Suppressor macrophage (primary cell): Measurements from ENCODE around the gene SCYL3.
"Not testable (repeated sequence)": the region's sequence is repeated elsewhere in the genome, so short reads cannot be mapped to it uniquely, and the experiment has no call there.

Experiments used
- DNase-seq, 4 experiments: peaks; one replicate each; pipeline ENCODE4 v3.0.0-alpha.2; 2020 to 2022

The SCYL3 gene

DNA sequence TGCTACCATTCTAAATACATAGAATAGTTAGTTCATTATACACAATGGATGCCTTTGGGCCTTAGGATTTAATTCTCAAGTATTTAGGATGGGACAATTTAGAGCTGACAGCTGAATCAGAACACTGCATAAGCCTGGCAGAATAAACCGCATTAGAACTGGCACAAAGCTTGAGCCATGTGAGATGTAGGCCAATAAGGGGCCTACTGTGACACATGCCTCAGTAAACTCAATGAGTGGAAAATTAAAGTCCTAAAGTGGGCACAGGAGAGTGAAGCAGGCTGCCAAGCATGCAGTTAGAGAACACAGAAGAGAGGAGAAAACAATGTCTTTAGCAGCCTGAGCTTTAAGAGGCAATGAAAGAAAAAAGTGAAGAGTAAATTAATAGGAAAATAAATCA, 24.3 kb downstream of the SCYL3 start:
- DNase-seq = no peak

DNA sequence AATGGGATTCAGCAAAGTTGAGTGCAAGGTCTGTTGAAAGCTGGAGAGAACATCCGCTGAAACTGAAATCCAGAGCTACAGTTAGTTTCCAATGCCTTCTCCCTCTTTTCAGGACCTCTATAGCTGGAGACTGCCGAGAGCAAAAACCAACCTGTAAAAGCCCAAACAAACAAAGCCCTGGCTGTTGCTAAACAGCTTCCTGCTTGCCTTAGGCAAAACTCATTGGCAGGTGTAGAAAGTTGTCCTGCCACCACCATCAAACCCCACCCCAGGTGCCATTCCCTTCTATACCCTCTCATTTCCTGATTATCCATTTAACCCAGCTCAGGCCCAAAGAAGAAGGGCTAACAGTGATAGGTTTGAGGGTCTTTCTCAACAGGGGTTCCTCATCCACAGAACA, 24.7 kb downstream of the SCYL3 start:
- no peak for DNase-seq

DNA sequence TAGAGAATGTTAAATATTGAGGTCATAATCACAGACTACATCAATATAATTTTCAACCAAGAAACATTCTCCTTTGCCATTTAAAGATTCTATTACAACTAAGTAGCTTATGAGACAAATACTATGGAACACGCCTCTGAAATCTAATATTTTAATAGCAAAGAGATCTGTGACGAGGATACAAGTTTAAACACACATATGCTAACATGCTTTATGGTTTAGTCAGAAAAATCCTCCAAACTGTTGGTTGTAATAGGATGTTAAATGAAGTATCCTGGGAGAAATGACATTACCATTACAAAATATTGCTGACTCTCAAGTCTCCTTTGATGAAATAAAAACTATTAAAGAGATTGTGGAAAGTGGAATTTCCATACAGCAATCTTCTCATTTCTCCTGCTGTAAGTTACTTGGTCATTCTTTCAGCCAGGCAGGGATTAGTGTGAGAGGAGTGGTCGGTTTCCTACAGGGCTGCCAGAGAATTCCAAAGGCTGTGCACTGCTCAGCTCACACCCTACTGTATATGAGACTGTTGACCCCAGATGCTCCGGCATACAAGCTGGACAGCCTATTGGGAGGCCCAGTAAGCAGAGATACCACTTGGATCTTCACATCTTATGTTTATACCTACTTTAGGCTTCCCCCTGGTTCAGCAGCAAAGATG, 26.6 kb downstream of the SCYL3 start:
- DNase-seq = no peak

GRCh38 chr1:169866577-169866976, 27.1 kb downstream of the SCYL3 start:
- DNase-seq = no peak

DNA sequence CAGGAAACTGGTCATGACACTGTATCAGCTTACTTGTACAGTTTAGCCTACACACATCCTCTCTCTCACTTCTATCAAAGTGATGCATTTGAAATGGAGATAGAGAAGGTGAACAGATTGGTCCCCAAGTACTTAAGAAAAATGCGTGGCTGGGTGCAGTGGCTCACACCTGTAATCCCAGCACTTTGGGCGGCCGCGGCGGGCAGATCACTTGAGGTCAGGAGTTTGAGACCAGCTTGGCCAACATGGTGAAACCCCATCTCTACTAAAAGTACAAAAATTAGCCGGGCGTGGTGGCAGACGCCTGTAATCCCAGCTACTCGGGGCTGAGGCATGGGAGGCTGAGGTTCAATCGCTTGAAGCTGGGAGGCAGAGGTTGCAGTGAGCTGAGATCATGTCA, 29.2 kb downstream of the SCYL3 start:
- not testable (repeated sequence) for DNase-seq

DNA sequence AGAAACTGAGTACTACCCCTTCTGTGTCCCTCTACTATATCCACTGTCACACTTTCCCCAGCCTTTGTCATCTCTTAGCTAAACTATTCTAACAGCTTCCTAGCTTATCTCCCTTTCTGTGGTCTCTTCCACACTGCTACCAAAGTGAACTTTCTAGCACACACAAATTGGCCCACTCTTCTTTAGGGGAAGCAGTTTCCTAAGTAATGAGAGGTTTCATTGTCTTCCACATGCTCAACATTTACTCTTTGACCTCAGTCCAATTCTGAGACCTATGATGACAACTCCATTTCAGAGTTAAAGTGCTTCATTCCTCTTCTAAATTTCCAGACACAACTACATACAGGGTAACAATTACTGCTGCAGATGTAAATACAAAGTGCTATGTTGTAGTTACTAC, 32.9 kb downstream of the SCYL3 start:
- no peak for DNase-seq

DNA sequence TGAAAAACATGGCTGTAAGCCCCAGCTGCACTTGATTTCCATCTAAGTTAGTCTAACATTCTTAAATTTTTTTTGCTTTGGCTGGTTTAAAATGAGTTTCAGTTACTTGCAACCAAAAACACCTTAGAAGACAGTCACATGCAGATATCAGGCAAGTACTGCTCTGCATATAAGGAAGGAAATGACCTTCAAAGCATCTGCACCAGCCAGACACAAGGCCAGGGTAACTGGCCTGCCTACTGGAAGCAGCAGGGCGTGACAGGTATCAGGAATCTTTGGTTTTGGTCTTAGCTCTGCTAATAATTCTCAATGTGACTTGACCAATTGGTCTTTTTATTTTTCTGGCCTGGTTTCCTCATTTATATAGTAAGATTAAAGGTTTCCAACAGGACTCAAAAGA, 33.5 kb downstream of the SCYL3 start:
- no peak for DNase-seq

DNA sequence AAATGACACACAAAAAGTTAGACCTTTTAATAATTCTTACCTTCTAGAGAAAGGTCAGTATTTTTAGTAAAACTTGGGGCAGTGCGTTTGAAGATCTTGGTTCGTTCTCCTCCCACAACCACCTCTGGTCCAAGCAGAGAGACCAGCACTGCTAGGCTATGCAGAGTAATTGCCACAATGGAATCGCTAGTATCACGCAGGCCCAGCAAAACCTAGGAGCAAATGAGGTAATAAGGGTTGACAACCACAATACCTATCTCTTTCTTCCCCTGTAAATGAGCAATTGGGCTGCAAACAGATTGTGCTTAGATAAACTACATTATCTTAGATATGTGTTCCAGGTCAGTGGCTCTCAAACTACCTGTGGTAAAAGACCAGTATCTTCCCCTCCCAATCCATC, 34.7 kb downstream of the SCYL3 start:
- no peak for DNase-seq

DNA sequence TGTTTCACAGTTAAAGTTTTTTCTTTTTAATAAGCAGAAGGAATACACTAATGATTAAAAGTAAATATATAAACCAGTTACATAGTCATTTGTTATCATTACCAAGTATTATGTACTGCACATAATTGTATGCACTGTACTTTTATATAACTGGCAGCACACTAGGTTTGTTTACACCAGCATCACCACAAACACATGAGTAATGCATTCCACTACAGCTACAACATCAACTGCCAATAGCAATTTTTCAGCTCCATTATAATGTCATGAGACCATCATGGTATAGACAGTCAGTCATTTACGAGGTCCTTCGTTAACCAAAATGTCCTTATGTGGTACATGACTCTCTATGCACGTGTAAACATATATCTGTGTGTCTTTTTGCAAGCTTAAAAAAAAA, 35.2 kb downstream of the SCYL3 start:
- no peak for DNase-seq

DNA sequence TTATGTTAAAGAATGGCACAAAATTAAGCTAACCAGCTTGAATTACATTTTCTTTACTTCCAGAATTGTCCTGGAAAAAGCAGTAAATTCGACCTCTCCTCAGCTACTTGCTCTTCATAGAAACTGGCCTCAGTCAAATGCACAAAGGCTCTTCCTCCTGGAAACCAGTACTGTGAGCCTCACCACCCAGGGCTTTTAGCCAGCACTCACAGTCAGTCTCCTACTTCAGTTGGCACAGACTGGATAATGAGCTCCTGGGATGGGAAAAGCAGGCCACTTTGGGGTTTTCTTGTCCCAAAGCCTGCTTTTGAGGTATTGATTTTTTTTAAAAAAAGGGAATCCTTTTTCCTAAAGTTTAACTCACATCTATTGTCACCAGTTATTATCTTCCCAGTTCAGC, 40.4 kb downstream of the SCYL3 start:
- DNase-seq = no peak

DNA sequence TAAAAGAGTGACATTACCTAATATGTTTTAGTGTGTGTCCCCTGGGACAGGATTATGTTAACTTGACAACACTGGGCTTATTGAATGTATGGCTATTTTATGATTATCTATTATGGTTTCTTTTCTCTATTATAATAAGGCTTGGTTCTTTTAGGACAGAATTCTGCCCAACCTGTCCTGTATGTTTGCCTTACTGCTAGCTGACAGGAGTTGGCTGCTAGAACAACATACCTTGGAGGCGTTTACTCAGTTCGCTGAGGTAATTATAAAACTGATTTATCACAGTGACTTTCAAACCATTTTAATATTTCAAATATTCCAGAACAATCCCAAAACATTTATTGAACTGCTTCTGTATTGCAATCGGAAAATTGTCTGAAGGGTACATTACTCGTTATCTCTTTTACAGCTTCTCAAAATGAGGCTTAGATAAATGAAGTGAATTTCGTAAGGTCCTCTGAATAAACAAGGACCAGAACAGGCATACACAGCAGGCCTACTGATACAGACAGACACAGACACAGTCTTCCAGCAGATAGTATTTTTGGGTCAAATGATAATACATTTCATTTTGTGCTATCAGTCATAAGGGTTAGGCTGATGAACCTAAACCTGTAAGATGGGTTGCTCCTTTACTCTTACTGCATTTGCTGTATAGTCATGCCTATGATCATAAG, 44.2 kb downstream of the SCYL3 start:
- DNase-seq = no peak

DNA sequence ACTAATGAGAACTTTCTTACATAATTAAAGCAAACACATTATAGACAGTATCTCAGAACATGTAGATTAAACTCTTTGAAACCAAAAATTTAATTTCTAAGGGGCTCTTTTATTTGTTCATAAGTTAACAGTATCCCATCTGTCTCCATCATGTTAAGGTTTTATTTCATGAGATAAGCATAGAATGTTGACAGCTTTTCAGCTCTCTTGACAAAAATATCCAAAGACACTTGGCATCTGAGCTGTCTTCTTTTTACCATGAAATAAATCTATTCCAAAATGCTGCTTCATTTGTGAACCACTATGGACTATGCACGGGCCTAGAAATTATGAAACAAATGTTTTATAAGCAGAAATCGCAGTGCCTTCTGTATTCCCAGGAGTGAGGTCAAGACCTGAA, 45.2 kb downstream of the SCYL3 start:
- DNase-seq = no peak

- no peak for DNase-seq
Measured at GRCh38 chr1:169844941-169845608, 48.6 kb downstream of the SCYL3 start.

- DNase-seq = no peak
Measured at GRCh38 chr1:169838942-169839341, 54.8 kb downstream of the SCYL3 start.

DNA sequence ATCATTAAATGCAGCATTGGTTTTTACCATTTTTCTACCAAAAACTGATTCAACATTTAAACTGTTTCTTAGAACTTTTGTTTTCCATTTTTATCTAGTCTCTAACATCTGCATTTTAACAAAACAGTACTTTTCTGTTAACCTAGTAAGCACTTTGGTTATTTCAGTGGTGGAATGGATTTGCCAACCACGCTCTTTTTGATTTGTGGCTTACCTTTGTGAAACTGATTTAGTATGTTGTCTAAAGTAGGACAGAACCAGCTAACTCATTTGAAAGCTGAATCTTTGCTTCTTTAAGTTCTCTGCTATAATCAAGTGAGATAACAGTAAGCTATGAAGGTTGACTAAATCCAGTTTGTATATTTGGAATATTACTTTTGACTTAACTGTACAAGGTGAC, 57.5 kb downstream of the SCYL3 start:
- no peak for DNase-seq

DNA sequence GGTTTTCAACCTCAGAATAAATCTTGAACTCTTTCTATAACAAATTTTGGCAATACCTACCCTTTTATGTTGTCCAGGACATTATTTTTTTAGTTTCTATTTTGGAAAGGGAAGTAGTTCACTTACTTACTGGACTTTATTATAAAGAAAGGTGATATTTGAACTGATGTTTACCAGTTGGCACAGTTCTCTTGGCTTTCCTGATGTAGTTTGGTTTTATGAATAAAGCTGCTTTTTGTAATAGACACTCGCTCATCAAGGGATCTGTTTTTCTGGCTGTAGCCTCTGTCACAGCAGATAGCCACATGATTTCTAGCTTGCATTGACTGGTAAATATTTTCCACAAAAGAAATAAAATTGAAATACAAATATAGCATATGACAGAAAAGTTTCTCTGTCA, 58.0 kb downstream of the SCYL3 start:
- no peak for DNase-seq

DNA sequence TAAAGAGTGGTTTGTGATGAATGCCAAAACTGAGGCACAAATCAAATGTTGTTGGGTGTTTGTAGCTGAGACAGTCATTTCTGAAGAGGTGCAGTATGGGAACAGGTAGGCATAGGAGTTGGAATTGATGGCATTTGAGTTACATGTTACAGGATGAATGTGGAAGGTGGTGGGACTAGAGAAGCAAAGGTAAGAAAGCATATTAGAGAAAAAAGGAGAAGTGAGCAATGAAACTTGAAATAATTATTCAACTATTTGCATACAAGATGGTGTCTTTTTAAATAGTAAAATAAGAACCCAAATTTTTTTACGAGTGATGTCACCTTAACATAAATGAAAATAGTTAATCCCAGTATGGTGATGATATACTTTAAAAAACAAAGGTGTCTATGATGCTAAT, 58.8 kb downstream of the SCYL3 start:
- no peak for DNase-seq

DNA sequence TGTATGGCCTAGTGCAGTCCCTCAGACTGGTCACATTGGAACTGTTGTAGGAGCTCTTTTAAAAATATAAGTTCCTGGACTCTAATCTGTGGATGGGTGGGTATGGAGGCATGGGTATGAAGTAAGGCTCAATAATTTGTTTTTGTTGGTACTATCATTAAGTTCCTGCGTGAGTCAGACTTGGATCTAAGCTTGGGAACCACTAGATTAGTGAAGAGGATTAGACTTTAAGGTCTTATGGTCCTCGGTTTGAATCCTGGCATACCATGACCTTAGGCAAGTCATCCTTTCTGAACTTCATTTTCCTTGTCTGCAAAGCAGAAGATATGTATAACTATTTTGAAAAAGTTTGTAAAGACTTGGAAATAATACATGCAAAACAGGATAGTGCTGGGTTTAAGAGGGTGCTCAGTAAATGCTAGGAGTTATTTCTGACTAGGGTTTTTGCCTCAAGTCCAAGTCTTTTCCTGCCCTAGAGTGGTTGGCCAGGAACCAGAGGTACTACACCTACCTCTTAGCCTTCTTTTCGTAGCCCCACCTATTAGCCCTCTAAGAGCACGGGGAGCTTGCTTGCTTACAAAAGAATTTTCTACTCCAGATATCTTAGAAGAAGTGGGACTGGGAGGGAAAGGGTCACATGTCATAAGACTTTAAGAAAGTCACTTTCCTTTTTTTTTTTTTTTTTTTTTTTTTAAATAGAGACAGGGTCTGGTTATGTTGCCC, 60.4 kb downstream of the SCYL3 start:
- no peak for DNase-seq

DNA sequence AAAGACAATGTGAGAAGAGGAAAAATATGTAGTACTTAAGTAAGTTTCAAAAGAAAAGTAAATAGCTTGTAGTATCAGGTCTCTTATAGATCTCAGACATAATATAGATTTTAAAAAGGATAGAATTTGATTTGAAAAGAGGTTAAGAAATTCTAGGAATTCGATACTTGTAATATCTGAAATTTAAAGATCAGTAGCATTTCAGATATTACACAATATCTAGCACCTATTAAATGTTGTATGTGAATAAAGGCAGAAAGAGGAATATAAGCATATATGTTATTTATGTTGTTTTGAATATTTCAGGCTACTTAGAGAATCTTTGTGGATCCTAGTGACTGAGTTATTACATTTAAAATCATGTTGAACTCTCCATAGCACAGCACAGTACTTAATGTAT, 64.0 kb downstream of the SCYL3 start:
- DNase-seq = no peak

DNA sequence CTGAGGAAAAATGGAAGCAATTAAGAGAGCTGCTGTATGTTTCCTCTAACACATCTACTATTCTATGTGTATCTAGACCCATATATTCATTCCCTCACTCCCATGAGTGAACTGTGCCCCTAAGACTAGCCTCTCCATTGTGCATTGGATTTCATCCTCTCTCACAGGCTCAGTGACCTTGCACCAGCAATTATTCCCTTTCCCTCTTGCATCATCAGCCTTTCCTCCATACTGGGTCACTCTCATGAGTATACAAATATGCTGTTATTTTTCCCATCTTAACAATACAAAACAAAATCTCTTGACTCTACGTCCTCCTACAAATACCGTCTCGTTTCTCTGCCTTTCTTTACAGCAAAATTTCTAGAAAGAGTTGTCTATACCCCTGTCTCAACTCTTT, 69.5 kb downstream of the SCYL3 start:
- no peak for DNase-seq

DNA sequence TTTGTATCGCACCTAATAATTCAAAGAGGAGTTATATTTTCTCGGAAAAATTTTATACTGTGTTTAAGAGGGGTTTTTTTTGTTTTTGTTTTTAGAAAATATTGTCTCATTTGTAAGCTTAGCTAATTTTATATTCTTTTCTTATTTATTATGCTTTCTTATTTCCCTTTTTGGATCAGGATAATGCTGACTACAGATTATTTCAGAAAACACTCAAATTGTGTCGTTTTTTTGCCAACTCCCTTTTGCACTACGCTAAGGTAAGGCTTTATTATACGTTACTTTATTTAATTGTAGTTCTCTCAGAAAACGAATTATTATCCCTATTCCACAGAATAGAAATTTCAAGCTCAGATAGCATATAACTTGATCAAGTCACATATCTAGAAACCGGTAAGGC, 72.2 kb downstream of the SCYL3 start:
- no peak for DNase-seq

DNA sequence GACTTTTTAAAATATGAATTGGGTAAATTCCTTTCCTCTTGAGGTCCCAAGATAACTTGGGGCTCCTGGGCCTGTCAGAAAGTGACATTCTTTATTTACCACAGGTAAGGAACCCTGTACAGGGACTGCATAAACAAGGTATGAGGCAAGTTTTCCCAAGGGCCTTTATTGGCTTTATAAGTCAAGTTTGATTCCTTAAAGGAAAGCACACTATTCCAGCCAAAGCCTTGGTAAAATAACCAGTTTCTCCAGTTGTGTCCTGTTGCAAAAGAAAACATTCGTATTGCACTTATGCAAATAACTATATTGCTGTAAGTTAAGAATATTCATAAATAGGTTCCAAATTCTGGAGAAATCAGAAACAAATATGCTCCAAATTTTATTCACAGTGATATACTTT, 77.1 kb downstream of the SCYL3 start:
- DNase-seq = no peak

- DNase-seq = no peak
Measured at GRCh38 chr1:169814265-169814664, 79.4 kb downstream of the SCYL3 start.

DNA sequence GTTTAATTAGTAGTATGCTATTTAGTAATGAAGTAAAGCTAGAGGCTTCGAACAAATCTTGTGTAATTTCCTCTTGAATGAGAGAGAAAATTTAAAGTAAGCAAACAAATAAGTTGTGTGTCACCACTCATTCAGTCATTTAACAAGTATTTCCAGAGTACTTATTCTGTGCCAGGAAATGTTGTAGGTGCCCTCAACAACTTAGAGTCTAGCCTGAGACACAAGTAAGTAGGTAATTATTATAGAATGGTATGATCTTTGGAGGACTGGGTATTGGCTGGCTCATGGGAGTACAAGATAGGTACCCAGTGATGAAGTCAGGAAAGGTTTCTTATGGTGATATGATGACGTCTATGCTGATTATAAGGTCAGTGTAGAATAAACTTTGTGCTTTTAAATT, 81.6 kb downstream of the SCYL3 start:
- DNase-seq = no peak
